Fibroblast of villous mesenchyme (primary cell): ENCODE data around the gene AATK. TPM values are rescaled to one million over a fixed set of nuclear protein-coding genes. Genes with fewer than 3 reads are reported as not detected.
A peak's percentile ranks its signal among the peaks of the same experiment; 100 is the strongest.

Experiments
- DNase-seq: peaks from one replicate; pipeline ENCODE4 v3.0.0-alpha.2; 2010; ENCODE audit warnings: low read depth
- H3K4me3 ChIP-seq: 2 replicates; pipeline ENCODE4 v1.5.1; 2011; ENCODE audit warnings: low read depth, mild to moderate bottlenecking, low read length
- total RNA-seq: library from RNA; depleted of rRNA; stranded (reverse); fragments of >200 nt; gene quantifications from 2 replicates; pipeline ENCODE4 v1.2.3, GENCODE V29; 2012
- TF ChIP-seq, protein P1 (sequence below): IDR thresholded peaks from 2 replicates; pipeline ENCODE4 v1.5.1; 2012; ENCODE audit warnings: low read depth, mild to moderate bottlenecking, low read length; ENCODE audit not compliant: insufficient read depth

Gene AATK
- total RNA-seq, 1 donor = under 0.01 TPM

DNA sequence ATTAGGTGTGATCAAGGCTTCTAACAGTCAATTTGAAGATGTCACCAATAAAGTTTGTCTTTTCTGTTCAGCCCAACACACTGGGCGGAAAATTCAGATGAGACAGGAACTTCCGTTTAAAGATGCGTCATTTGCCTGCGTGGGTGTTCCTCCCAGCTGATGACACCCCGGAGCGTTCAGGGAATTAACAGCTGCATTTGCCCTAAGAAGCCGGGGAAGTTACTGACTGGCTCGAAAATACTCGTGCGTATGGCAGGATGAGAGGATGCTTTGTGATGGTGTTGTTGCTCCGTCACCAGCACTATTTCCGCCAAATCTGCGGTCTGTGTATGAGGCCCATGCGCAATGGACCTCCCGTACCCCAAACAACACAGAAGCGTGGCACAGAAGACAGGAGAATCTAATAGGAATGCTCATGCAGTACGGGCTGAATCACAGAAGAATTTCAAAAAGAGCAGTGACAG, 12.6 kb downstream of the AATK start:
- H3K4me3 ChIP-seq = no peak overlapping the region
- peak; percentile 69 for DNase-seq
- TF ChIP-seq, protein P1, sequence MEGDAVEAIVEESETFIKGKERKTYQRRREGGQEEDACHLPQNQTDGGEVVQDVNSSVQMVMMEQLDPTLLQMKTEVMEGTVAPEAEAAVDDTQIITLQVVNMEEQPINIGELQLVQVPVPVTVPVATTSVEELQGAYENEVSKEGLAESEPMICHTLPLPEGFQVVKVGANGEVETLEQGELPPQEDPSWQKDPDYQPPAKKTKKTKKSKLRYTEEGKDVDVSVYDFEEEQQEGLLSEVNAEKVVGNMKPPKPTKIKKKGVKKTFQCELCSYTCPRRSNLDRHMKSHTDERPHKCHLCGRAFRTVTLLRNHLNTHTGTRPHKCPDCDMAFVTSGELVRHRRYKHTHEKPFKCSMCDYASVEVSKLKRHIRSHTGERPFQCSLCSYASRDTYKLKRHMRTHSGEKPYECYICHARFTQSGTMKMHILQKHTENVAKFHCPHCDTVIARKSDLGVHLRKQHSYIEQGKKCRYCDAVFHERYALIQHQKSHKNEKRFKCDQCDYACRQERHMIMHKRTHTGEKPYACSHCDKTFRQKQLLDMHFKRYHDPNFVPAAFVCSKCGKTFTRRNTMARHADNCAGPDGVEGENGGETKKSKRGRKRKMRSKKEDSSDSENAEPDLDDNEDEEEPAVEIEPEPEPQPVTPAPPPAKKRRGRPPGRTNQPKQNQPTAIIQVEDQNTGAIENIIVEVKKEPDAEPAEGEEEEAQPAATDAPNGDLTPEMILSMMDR = no peak

GRCh38 chr17:81152288-81152828, 13.7 kb downstream of the AATK start:
- no peak for DNase-seq
- TF ChIP-seq, protein P1 = no peak
- no peak overlapping the region for H3K4me3 ChIP-seq

DNA sequence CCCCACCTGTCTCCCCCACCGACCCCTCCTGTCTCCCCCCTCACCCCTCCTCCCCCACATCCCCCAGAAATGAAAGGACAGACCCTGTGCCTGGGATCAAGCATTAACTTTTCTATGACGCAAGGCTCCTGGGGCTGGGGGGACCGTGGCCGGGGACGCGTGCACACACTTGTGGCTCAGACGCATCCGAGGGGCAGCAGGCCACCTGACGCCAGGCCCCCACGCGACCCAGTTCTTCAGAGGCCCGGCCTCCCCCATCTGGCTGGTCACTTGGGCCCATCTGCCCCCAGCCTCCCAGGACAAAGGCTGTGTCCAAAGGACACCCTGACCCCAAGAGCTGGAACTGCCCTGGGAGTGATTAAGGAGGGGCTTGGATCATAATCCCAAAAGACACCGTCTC, 14.7 kb downstream of the AATK start:
- no peak overlapping the region for H3K4me3 ChIP-seq
- no peak for DNase-seq
- TF ChIP-seq, protein P1 = no peak

DNA sequence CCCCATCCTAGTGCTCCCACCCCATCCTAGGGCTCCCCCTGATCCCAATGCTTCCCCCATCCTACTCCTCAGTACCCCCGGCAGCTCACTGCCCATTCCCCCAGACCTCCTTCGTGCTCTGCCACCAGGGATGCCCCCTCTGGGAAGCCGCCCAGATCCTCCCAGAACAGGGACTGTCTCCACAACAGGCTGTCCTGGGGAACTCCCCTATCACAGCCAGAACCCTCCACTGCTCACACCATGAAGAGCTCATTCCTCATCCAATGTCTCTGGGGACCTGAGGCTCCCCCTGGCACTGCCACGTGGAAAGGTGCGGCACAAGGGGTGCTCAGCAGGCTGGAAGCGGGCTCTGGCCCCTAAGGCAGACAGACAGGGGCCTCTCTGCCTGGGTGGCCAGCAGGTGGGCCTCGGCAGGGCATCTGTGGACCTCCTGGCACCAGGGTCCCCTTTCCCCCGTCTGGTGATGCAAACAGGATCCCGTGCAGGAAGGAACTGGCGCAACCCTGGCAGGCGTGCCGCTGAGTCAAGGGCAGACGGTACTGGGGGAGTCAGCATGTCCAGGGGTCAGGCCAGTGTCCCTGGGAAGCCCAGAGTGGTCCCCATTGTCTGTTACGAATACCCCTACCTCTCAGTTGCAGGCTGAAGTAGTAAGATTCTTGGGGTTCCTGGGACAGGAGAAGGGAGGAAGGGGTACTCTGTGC, 15.5 kb downstream of the AATK start:
- DNase-seq = no peak
- TF ChIP-seq, protein P1 = no peak
- H3K4me3 ChIP-seq = no peak overlapping the region

GRCh38 chr17:81148986-81149533, 17.0 kb downstream of the AATK start:
- no peak overlapping the region for H3K4me3 ChIP-seq
- TF ChIP-seq, protein P1 = no peak
- no peak for DNase-seq

DNA sequence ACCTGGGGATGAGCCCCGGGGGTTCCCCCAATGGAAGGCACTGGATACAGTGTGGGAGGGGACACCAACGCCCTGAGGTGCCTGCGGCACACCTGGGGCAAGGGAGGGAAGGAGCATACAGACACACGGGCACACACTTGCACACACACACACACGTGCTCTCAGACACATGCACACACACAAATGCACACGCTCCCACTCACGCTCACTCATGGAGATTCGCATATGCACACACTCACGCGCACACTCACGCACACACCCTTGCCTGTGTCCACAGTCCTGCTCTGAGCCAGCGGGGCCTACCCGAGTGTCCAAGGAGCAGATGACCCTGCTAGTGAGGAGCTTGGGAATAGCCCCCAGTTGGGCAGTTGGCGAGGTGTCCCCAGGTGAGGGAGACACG, 17.4 kb downstream of the AATK start:
- no peak for DNase-seq
- no peak overlapping the region for H3K4me3 ChIP-seq
- TF ChIP-seq, protein P1 = no peak
